AG04450 (cell line): Measurements from ENCODE around the gene ALOX12. TPM values are rescaled to one million over a fixed set of nuclear protein-coding genes. Genes with fewer than 3 reads are reported as not detected.

Experiments used
- CTCF ChIA-PET: fragments of 300-600, 350-600 bp; formaldehyde crosslinking; extraction: SDS; loops from one replicate; lab custom pipeline; 2022; ENCODE audit warnings: antibody characterized with exemption, inconsistent platforms; lab: Charles Lee
- POLR2A ChIA-PET: fragments of 350-600 bp; formaldehyde crosslinking; extraction: SDS; loops from one replicate; lab custom pipeline; 2021; ENCODE audit warnings: antibody characterized with exemption, inconsistent platforms; lab: Yijun Ruan, JAX
- DNase-seq: peaks from one replicate; pipeline ENCODE4 v3.0.0-alpha.2; 2011; ENCODE audit warnings: low read depth, low spot score
- H3K27ac ChIP-seq: one replicate; pipeline ENCODE4 v1.5.1; 2012; ENCODE audit warnings: low read depth, low read length, control low read depth
- H3K27me3 ChIP-seq: one replicate; pipeline ENCODE4 v1.6.0; 2012; ENCODE audit warnings: low read length; ENCODE audit not compliant: control insufficient read depth, insufficient read depth
- H3K4me3 ChIP-seq: 2 replicates; pipeline ENCODE4 v1.5.1; 2011; ENCODE audit warnings: mild to moderate bottlenecking, low read depth, low read length, control low read depth
- H3K9me3 ChIP-seq: 2 replicates; pipeline ENCODE4 v1.5.1; 2012; ENCODE audit warnings: low read length; ENCODE audit not compliant: control insufficient read depth, insufficient read depth
- CTCF ChIP-seq: IDR thresholded peaks from 2 replicates; pipeline ENCODE4 v1.5.1; 2011; ENCODE audit warnings: low read depth, low read length, control low read depth, inconsistent platforms
- polyA plus RNA-seq: library from polyadenylated mRNA; depleted of rRNA; stranded (reverse); fragments of >200 nt; gene quantifications from 2 replicates; pipeline ENCODE4 v1.2.3, GENCODE V29; 2011

Gene ALOX12
- polyA plus RNA-seq, 1 experiment = not detected

- Histone ChIP-seq H3K9me3 (no peaks in the 10 kb centered on the region; the same call in 1 of the 2 replicates), H3K27me3 (peaks cover 34% of the 10 kb centered on the region), H3K4me3 (no peak overlapping the region), H3K27ac (no peak overlapping the region)
- no peak for DNase-seq
- ChIA-PET CTCF (interaction anchor here (1.2 kb wide), 1 partner anchor 94 kb away, joined by 3 read pairs; no protein-coding TSS in a partner anchor), POLR2A (interaction anchor here (0.6 kb wide), 1 partner anchor 842 kb away, joined by 3 read pairs; no protein-coding TSS in a partner anchor)
- no peak for TF ChIP-seq CTCF
Measured at GRCh38 chr17:7042501-7043181, 46.8 kb downstream of the ALOX12 start.

- no peaks in the 10 kb centered on the region; the same call in 1 of the 2 replicates for H3K9me3 ChIP-seq
- POLR2A ChIA-PET = interaction anchor here (0.7 kb wide), 1 partner anchor 89 kb away, joined by 3 read pairs; no protein-coding TSS in a partner anchor
- H3K4me3 ChIP-seq = peak overlapping the region; percentile 41; the same call in 1 of the 2 replicates
- TF ChIP-seq CTCF = no peak
- CTCF ChIA-PET = no interaction called here
- no peak overlapping the region for H3K27ac ChIP-seq
- peaks cover 34% of the 10 kb centered on the region for H3K27me3 ChIP-seq
- no peak for DNase-seq
Measured at GRCh38 chr17:7043182-7043496, 47.3 kb downstream of the ALOX12 start.

- no peak for DNase-seq
- H3K4me3 ChIP-seq = peak within 1 kb of the TSS; percentile 41
- ChIA-PET CTCF (interaction anchor here (0.9 to 3.2 kb wide), 2 partner anchors 171 to 253 kb away, joined by 3 to 20 read pairs; no protein-coding TSS in a partner anchor), POLR2A (interaction anchor here (0.7 kb wide), 1 partner anchor 89 kb away, joined by 3 read pairs; no protein-coding TSS in a partner anchor)
- no peaks in the 10 kb centered on the region; the same call in 1 of the 2 replicates for H3K9me3 ChIP-seq
- TF ChIP-seq CTCF = no peak
- peaks cover 34% of the 10 kb centered on the region for H3K27me3 ChIP-seq
- H3K27ac ChIP-seq = no peak within 1 kb of the TSS
Measured at GRCh38 chr17:7043497-7044198, 47.8 kb downstream of the ALOX12 start, which contains the start of gene SLC16A11. Gene SLC16A11, minus strand, starts transcription at chr17:7044092. Its CDS starts 579 bp downstream, at chr17:7043513.

GRCh38 chr17:7045492-7046126 is 49.8 kb downstream of the ALOX12 start:
- H3K27ac ChIP-seq = no peak overlapping the region
- ChIA-PET POLR2A (interaction anchor here (0.9 to 1.4 kb wide), 2 partner anchors 174 to 251 kb away, joined by 4 to 8 read pairs; partner anchors contain the start of genes ACADVL and DLG4), CTCF (interaction anchor here (0.6 to 11.2 kb wide), 54 partner anchors 8 to 544 kb away, joined by 3 to 250 read pairs (median 4); partner anchors contain the start of genes ACADVL, DLG4, NEURL4 and SLC16A13)
- H3K9me3 ChIP-seq = no peaks in the 10 kb centered on the region; the same call in 1 of the 2 replicates
- no peak overlapping the region for H3K4me3 ChIP-seq
- DNase-seq = peak; percentile 67
- peaks cover 36% of the 10 kb centered on the region for H3K27me3 ChIP-seq
- peak; percentile 80 for TF ChIP-seq CTCF
